A549 (cell line): ENCODE measurements around the gene DPEP1. TPM values are rescaled to one million over a fixed set of nuclear protein-coding genes. Genes with fewer than 3 reads are reported as not detected.

ENCODE experiments used
- ATAC-seq, 2 experiments: fragments of 200-7000 bp in 1 of 2; fragments of >200 bp in 1 of 2; cut with Nextera tagmentation in 1 of 2; cut with Tn5 transposase in 1 of 2; 3 replicates each; pipeline versions ENCODE4 v1.8.0 to v1.9.1; 2018 to 2020; ENCODE audit warnings: mild to moderate bottlenecking in 1 of 2, moderate library complexity in 1 of 2
- CTCF ChIA-PET: fragments of 300-600 bp; sonication (Branson Sonifier 250); formaldehyde crosslinking; extraction: SDS; loops from one replicate; lab custom pipeline; 2021; ENCODE audit warnings: antibody characterized with exemption, inconsistent platforms; lab: Yijun Ruan, JAX
- POLR2A ChIA-PET: fragments of 350-600 bp; formaldehyde crosslinking; extraction: SDS; loops from one replicate; lab custom pipeline; 2021; ENCODE audit warnings: antibody characterized with exemption, inconsistent platforms; lab: Yijun Ruan, JAX
- DNase-seq, 2 experiments: peaks; one replicate each; pipeline versions ENCODE4 v3.0.0 to v3.0.0-alpha.2; 2011 to 2016; ENCODE audit warnings: low read depth in 1 of 2, low spot score in 1 of 2
- FAIRE-seq: peaks from 2 replicates; lab custom pipeline; 2011; peaks lifted over from hg19 to GRCh38; lab: Jason Lieb, UNC
- H3K27ac ChIP-seq, 2 experiments: fragments of >200 bp; sonication (Bioruptor Twin); formaldehyde crosslinking; 3 replicates each; pipeline ENCODE4 v1.5.1; 2016 to 2017
- H3K4me1 ChIP-seq: fragments of >200 bp; sonication (Bioruptor Twin); formaldehyde crosslinking; 3 replicates; pipeline ENCODE4 v1.6.1; 2016
- H3K4me2 ChIP-seq: fragments of >200 bp; sonication (Bioruptor Twin); formaldehyde crosslinking; 3 replicates; pipeline ENCODE4 v1.6.1; 2016
- H3K4me3 ChIP-seq: fragments of >200 bp; sonication (Bioruptor Twin); formaldehyde crosslinking; 3 replicates; pipeline ENCODE4 v1.5.1; 2016
- H3K9me3 ChIP-seq: fragments of >200 bp; sonication (Bioruptor Twin); formaldehyde crosslinking; 3 replicates; pipeline ENCODE4 v1.6.1; 2016
- BCL3 ChIP-seq: fragments of >200 bp; sonication (Bioruptor Twin); formaldehyde crosslinking; IDR thresholded peaks from 3 replicates; pipeline ENCODE4 v1.6.1; 2016
- CEBPB ChIP-seq, 2 experiments: fragments of >200 bp in 1 of 2; sonication (Bioruptor Twin) in 1 of 2; formaldehyde crosslinking in 1 of 2; IDR thresholded peaks; 2 replicates each; pipeline ENCODE4 v1.6.1; 2012 to 2016
- CHD2 ChIP-seq: fragments of 150-350 bp; IDR thresholded peaks from 2 replicates; pipeline ENCODE4 v1.6.1; 2014; ENCODE audit warnings: low read length; ENCODE audit not compliant: partially characterized antibody
- EHMT2 ChIP-seq: fragments of 200-600 bp; sonication (generic); IDR thresholded peaks from 2 replicates; pipeline ENCODE4 v1.6.1; 2016; ENCODE audit warnings: antibody characterized with exemption, low read depth, mild to moderate bottlenecking, moderate library complexity
- EP300 ChIP-seq, 2 experiments: fragments of >200 bp; sonication (Bioruptor Twin); formaldehyde crosslinking; IDR thresholded peaks; 2 replicates in 1 of 2; 3 replicates in 1 of 2; pipeline ENCODE4 v1.6.1; 2016 to 2017
- HOXA7 ChIP-seq: fragments of 250-450 bp; sonication (Bioruptor Pico); IDR thresholded peaks from 2 replicates; pipeline ENCODE4 v1.5.0; 2020; ENCODE audit warnings: mild to moderate bottlenecking, moderate library complexity
- HOXB13 ChIP-seq: fragments of 250-450 bp; sonication (Bioruptor Pico); IDR thresholded peaks from 2 replicates; pipeline ENCODE4 v1.5.0; 2020; ENCODE audit warnings: low read depth, mild to moderate bottlenecking, moderate library complexity
- JUN ChIP-seq, 2 experiments: fragments of >200 bp; sonication (Bioruptor Twin); formaldehyde crosslinking; IDR thresholded peaks; 2 replicates in 1 of 2; 3 replicates in 1 of 2; pipeline ENCODE4 v1.6.1; 2016 to 2017
- KDM5A ChIP-seq: fragments of 200-600 bp; sonication (generic); IDR thresholded peaks from 2 replicates; pipeline ENCODE4 v1.6.1; 2016; ENCODE audit warnings: antibody characterized with exemption, mild to moderate bottlenecking
- MAFK ChIP-seq: fragments of 450-650 bp; IDR thresholded peaks from 2 replicates; pipeline ENCODE4 v1.6.1; 2014; ENCODE audit not compliant: partially characterized antibody
- NR3C1 ChIP-seq: fragments of >200 bp; sonication (Bioruptor Twin); formaldehyde crosslinking; IDR thresholded peaks from 3 replicates; pipeline ENCODE4 v1.6.1; 2017
- PHF8 ChIP-seq: fragments of 200-600 bp; sonication (generic); IDR thresholded peaks from 2 replicates; pipeline ENCODE4 v1.6.1; 2016; ENCODE audit warnings: low read depth, mild to moderate bottlenecking, antibody characterized with exemption, moderate library complexity, borderline replicate concordance
- RARB ChIP-seq: fragments of 250-450 bp; sonication (Bioruptor Pico); IDR thresholded peaks from 2 replicates; pipeline ENCODE4 v1.8.0; 2021; ENCODE audit warnings: mild to moderate bottlenecking, moderate library complexity
- RCOR1 ChIP-seq: fragments of 150-350 bp; IDR thresholded peaks from 2 replicates; pipeline ENCODE4 v1.6.1; 2014; ENCODE audit warnings: antibody characterized with exemption, low read length, low read depth
- RNF2 ChIP-seq: fragments of 200-600 bp; sonication (generic); IDR thresholded peaks from 2 replicates; pipeline ENCODE4 v1.6.1; 2016; ENCODE audit warnings: low read depth, mild to moderate bottlenecking, antibody characterized with exemption, moderate library complexity, borderline replicate concordance
- TFCP2L1 ChIP-seq: fragments of 250-450 bp; sonication (Bioruptor Pico); IDR thresholded peaks from 2 replicates; pipeline ENCODE4 v1.5.0; 2021; ENCODE audit warnings: mild to moderate bottlenecking
- TP53 ChIP-seq: fragments of 250-450 bp; sonication (Bioruptor Pico); IDR thresholded peaks from 2 replicates; pipeline ENCODE4 v1.5.0; 2021; ENCODE audit warnings: mild to moderate bottlenecking, moderate library complexity
- ZFP36 ChIP-seq: fragments of 450-650 bp; IDR thresholded peaks from 2 replicates; pipeline ENCODE4 v1.6.1; 2014; ENCODE audit warnings: borderline replicate concordance; ENCODE audit not compliant: partially characterized antibody
- ZSCAN20 ChIP-seq: fragments of 250-450 bp; sonication (Bioruptor Pico); IDR thresholded peaks from 2 replicates; pipeline ENCODE4 v1.8.0; 2022; ENCODE audit warnings: mild to moderate bottlenecking, moderate library complexity
- WGBS: methylation state at CpG from one replicate; pipeline ENCODE4 v1.1.6; 2017; ENCODE audit errors: missing lambda C conversion rate; 5-methylcytosine and 5-hydroxymethylcytosine counted together
- polyA plus RNA-seq, 4 experiments: library from polyadenylated mRNA; depleted of rRNA in 3 of 4; stranded (reverse); fragments of >200 nt; fragmentation: RNase III in 1 of 4; extraction: RNeasy Plus Mini Kit Qiagen cat#74134 plus additional on column Dnase treatment in 1 of 4; gene quantifications; 2 replicates in 3 of 4; 3 replicates in 1 of 4; pipeline ENCODE4 v1.2.3, GENCODE V29; 2011 to 2017
- TF ChIP-seq, protein P1 (sequence below): fragments of 150-350 bp; IDR thresholded peaks from 2 replicates; pipeline ENCODE4 v1.6.1; 2014; ENCODE audit warnings: low read depth, mild to moderate bottlenecking, low read length

DPEP1 gene
- polyA plus RNA-seq, 2 of the 4 experiments (the other 2 are of a cell fraction): 1.3 to 1.5 TPM

DNA sequence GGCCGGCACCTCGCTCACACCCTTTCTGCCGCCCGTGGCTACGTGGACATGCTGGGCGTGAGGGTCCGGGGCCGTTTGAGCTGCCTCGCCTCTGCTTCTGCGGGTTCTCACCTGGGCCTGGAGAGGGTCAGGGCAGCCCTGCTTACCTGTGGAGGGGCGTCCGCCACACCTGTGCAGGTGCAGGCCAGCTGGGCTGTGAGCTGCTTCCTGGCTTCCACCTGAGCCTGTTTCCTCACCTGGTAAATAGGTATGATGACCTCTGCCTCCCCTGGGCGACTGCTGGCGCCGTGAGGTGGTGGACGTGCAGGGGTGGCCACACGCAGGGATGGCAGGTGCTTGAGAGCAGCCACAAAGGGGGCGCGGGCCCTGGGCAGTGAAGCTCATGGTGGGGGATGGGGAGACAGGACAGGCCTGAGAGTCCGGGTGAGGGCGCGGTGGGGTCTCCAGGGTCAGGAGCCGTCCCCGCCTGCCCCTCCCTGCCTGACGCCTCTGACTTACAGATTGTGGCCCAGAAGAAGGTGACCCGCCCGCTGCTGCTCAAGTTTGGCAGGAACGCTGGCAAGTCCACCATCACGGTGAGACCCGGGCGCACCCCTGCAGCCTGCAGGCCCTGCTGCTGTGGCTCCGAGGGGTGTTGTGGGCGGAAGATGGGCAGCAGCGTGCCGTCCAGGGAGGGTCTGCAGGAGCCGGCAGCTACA lies 30.1 kb upstream of the DPEP1 start:
- Histone ChIP-seq H3K4me2 (no peak overlapping the region), H3K9me3 (no peaks in the 10 kb centered on the region), H3K4me3 (no peak overlapping the region), H3K4me1 (peaks cover 22% of the 10 kb centered on the region), H3K27ac (peak overlapping the region in 1 of 2 experiments; percentile 1; a peak in 1 of 6 replicates)
- 94% methylated on average over 35 of the region's 36 CpGs for WGBS
- DNase-seq (no peak), FAIRE-seq (no peak), ATAC-seq (no peak)
- POLR2A ChIA-PET: no interaction called here
- TF ChIP-seq CEBPB (IDR thresholded peaks at IDR 0.05) (no peak), ZFP36 (no peak), PHF8 (no peak), EP300 (IDR thresholded peaks at IDR 0.05) (no peak), MAFK (no peak)
- TF ChIP-seq, protein P1, sequence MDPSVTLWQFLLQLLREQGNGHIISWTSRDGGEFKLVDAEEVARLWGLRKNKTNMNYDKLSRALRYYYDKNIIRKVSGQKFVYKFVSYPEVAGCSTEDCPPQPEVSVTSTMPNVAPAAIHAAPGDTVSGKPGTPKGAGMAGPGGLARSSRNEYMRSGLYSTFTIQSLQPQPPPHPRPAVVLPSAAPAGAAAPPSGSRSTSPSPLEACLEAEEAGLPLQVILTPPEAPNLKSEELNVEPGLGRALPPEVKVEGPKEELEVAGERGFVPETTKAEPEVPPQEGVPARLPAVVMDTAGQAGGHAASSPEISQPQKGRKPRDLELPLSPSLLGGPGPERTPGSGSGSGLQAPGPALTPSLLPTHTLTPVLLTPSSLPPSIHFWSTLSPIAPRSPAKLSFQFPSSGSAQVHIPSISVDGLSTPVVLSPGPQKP: no peak
- TF ChIP-seq, all 56 proteins: peak for 0
- CTCF ChIA-PET: interaction anchor here (1.6 to 3.8 kb wide), 4 partner anchors 17 to 85 kb away, joined by 4 to 17 read pairs (median 8); no protein-coding TSS in a partner anchor

- Histone ChIP-seq H3K27ac (no peak overlapping the region; a peak in 1 of 6 replicates), H3K4me3 (no peak overlapping the region), H3K4me1 (peaks cover 22% of the 10 kb centered on the region), H3K9me3 (no peaks in the 10 kb centered on the region), H3K4me2 (no peak overlapping the region)
- ATAC-seq (no peak; a peak in 1 of 6 replicates), FAIRE-seq (no peak), DNase-seq (no peak)
- TF ChIP-seq TP53 (CRISPR knock-in tag): no peak
- ChIA-PET CTCF (interaction anchor here (1.6 to 3.8 kb wide), 4 partner anchors 16 to 84 kb away, joined by 4 to 17 read pairs (median 8); no protein-coding TSS in a partner anchor), POLR2A (no interaction called here)
- 94% methylated on average over 19 of the region's 49 CpGs for WGBS
Observed at GRCh38 chr16:89583895-89584644, 29.4 kb upstream of the DPEP1 start.

GRCh38 chr16:89584768-89585549 lies 28.5 kb upstream of the DPEP1 start:
- DNase-seq: no peak
- H3K4me2 ChIP-seq: no peak overlapping the region
- H3K4me1 ChIP-seq: peaks cover 22% of the 10 kb centered on the region
- TF ChIP-seq TFCP2L1 (CRISPR knock-in tag) (no peak), BCL3 (no peak), EHMT2 (no peak), KDM5A (no peak), CHD2 (no peak), HOXB13 (CRISPR knock-in tag) (no peak), PHF8 (no peak), HOXA7 (CRISPR knock-in tag) (no peak), RNF2 (no peak), RCOR1 (no peak), NR3C1 (no peak), ZSCAN20 (no peak), JUN (IDR thresholded peaks at IDR 0.05) (no peak), RARB (CRISPR knock-in tag) (no peak)
- H3K9me3 ChIP-seq: no peaks in the 10 kb centered on the region
- CTCF ChIA-PET: interaction anchor here (1.1 to 3.8 kb wide), 4 partner anchors 10 to 83 kb away, joined by 4 to 17 read pairs (median 8); partner anchors contain the start of gene CPNE7
- POLR2A ChIA-PET: no interaction called here
- 86% methylated on average over 22 of the region's 25 CpGs for WGBS
- ATAC-seq: no peak
- no peak overlapping the region for H3K4me3 ChIP-seq
- no peak for FAIRE-seq
- H3K27ac ChIP-seq: peak overlapping the region in 1 of 2 experiments; percentile 4; a peak in 1 of 6 replicates
